Neural crest cell (in vitro differentiated cells): ENCODE results near the gene FZR1. TPM values are rescaled to one million over a fixed set of nuclear protein-coding genes. Genes with fewer than 3 reads are reported as not detected.
A peak's percentile ranks its signal among the peaks of the same experiment; 100 is the strongest.

Experiments
- DNase-seq: peaks from one replicate; pipeline ENCODE4 v3.0.0; 2021; ENCODE audit warnings: low read depth, mixed read lengths, low spot score
- H3K27ac Mint-ChIP-seq: one replicate; pipeline ENCODE4 v1.8.0; 2021; ENCODE audit warnings: mild to moderate bottlenecking, mixed read lengths; ENCODE audit not compliant: unreplicated experiment
- H3K27me3 Mint-ChIP-seq: 2 replicates; pipeline ENCODE4 v1.8.0; 2021; ENCODE audit warnings: low read depth, mild to moderate bottlenecking, mixed read lengths
- H3K36me3 Mint-ChIP-seq: 2 replicates; pipeline ENCODE4 v1.8.0; 2021; ENCODE audit warnings: low read depth, mild to moderate bottlenecking, mixed read lengths
- H3K4me1 Mint-ChIP-seq: 2 replicates; pipeline ENCODE4 v1.8.0; 2021; ENCODE audit warnings: mixed read lengths
- H3K4me3 Mint-ChIP-seq: one replicate; pipeline ENCODE4 v1.8.0; 2021; ENCODE audit warnings: mild to moderate bottlenecking, mixed read lengths
- H3K9me3 Mint-ChIP-seq: 2 replicates; pipeline ENCODE4 v1.8.0; 2021; ENCODE audit warnings: mixed read lengths
- total RNA-seq: library from RNA; stranded (reverse); gene quantifications from 2 replicates; pipeline ENCODE4 v1.2.1, GENCODE V29; 2021
- TF ChIP-seq, protein P1 (sequence below): fragments of 200-600 bp; sonication (generic); conservative IDR thresholded peaks from 2 replicates; pipeline ENCODE4 v1.5.0; 2021; ENCODE audit warnings: antibody characterized with exemption, mild to moderate bottlenecking

Gene FZR1
- total RNA-seq, 1 donor from 2014 or later = 67.8 TPM

DNA sequence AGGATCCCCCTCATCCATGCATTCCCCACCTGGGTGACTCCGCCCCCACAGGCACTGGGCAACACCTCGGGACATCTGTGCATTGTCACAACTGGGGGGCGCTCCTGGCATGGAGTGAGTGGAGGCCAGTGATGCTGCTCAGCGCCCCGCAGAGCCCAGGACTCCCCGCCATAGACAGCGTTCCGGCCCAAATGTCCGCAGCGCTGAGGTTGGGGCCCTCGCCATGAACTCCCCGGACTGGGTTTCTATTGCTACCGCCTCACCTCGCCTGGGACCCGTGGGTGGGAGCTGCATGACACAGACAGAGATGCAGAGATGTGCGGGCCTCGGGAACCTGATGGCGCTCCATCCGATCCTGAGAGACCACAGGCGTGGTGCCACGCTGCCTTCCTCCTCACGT, 4.6 kb downstream of the FZR1 start:
- no peak for DNase-seq
- TF ChIP-seq, protein P1, sequence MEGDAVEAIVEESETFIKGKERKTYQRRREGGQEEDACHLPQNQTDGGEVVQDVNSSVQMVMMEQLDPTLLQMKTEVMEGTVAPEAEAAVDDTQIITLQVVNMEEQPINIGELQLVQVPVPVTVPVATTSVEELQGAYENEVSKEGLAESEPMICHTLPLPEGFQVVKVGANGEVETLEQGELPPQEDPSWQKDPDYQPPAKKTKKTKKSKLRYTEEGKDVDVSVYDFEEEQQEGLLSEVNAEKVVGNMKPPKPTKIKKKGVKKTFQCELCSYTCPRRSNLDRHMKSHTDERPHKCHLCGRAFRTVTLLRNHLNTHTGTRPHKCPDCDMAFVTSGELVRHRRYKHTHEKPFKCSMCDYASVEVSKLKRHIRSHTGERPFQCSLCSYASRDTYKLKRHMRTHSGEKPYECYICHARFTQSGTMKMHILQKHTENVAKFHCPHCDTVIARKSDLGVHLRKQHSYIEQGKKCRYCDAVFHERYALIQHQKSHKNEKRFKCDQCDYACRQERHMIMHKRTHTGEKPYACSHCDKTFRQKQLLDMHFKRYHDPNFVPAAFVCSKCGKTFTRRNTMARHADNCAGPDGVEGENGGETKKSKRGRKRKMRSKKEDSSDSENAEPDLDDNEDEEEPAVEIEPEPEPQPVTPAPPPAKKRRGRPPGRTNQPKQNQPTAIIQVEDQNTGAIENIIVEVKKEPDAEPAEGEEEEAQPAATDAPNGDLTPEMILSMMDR = no peak
- H3K9me3 Mint-ChIP-seq = no peaks in the 10 kb centered on the region
- H3K27ac Mint-ChIP-seq = no peak overlapping the region
- no peak overlapping the region for H3K4me3 Mint-ChIP-seq
- H3K36me3 Mint-ChIP-seq = peaks cover 2% of the 10 kb centered on the region
- H3K27me3 Mint-ChIP-seq = no peaks in the 10 kb centered on the region
- H3K4me1 Mint-ChIP-seq = peaks cover 26% of the 10 kb centered on the region

DNA sequence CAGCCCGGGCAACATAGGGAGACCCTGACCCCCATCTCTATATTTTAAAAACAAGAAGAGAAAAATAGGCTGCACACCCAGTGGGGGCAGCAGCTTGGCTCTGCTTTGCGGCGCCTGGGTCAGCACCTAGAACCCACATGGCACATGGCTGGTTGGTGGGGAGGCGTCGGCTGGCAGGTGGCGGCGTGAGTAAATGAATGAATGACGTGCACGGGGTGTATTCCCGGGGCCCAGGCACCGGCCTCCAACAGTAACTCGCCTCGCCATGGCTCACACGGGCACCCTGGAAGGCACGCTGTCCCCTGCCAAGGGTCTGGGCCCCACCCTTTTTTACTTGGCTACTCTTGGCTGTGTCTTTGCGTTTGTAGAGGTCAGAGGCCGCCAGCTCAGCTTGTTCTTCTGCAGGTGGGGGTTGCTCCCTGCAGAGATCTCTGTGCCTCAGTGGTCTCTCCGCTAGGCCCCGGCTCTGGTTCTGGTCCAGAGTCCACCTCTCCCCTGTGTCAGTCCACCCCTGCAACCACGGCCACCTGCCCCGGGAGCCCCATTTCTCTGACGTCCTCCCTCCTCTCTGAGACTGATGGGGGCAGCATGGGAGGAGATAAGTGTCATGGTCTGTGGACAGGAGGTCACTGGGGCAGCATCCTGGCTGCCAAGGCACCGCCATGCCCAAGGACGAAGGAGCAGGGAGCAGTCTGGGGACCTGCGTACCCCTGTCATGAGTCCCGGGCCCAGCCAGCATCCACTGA, 5.6 kb downstream of the FZR1 start:
- TF ChIP-seq, protein P1 = no peak
- Mint-ChIP-seq H3K4me1 (peaks cover 23% of the 10 kb centered on the region), H3K27me3 (no peaks in the 10 kb centered on the region), H3K27ac (no peak overlapping the region), H3K36me3 (peaks cover 2% of the 10 kb centered on the region), H3K4me3 (no peak overlapping the region), H3K9me3 (no peaks in the 10 kb centered on the region)
- DNase-seq = no peak

DNA sequence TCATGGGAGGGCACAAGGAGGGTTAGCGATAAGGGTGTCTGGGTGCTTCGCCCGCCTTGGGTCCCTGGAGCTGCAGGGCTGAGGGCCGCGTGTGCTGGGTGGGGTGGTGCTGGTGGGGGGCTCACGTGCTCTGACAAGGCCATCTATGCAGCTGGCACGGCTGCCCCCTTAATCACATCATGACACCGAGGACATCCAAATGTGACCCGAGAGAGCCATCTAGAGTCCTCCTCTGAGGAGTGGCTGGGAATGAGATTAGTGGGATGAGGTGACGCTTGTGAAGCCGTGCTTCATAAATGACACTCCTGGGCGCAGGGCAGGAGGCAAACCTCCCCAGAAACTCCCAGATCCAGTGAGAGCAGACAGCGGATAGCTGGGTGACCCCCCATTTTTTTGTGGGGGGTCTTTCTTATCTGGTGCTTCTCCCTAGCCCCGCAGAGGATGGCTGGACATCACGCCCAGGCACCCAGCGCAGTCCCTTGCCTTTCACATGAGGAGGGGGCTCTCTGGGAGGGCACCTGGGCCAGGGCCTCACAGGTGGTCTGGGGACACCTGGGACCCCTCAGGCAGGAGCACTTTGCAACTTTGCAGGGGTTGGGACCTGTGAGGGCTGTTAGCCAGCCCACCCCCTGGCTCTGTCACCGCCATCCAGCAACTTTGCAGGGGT, 6.6 kb downstream of the FZR1 start:
- Mint-ChIP-seq H3K27me3 (no peaks in the 10 kb centered on the region), H3K36me3 (peaks cover 2% of the 10 kb centered on the region), H3K4me3 (peak overlapping the region; percentile 41), H3K9me3 (no peaks in the 10 kb centered on the region), H3K4me1 (peaks cover 13% of the 10 kb centered on the region), H3K27ac (no peak overlapping the region)
- DNase-seq = no peak
- TF ChIP-seq, protein P1 = no peak

DNA sequence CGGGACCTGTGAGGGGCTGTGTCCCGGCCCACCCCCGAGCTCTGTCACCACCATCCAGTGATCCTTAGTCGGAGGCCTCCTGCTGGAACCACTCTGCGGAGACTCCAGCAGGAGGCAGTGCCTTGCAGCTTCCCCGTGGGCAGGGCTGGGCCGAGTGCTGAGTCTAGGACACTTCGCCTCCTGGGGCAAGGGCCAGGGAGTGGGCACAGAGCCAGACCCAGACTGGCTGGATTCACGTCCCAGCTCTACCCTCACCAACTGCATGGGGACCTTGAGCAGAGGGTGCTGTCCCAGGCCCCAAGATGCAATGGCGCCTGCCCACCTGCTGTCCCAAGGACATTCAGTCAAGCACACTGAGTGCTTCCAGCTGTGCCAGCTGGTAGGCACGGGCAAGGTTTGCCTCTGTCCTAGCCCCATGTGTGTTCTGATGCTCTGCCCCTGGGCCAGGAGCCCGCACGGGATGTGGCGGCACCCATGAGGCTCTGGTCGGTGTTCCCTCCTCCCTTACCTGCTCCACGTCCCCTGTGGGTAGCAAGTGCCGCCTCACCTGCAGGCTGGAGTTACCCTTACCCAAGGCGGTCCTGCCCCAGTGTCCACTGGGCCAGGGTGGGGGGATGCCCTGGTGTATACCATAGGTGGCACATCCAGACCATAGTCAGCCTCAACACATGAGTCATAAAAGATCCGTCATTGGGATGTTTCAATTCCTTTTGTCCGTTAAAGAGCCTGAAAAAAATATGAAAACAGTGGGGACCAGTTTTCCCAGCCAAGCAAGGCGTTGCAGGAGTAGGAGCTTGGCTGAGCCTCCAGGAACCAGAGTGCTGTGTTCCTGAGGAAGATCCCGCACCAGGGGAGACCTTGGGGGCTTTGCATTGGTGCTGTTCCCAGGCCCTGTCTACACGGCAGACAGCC, 7.4 kb downstream of the FZR1 start:
- TF ChIP-seq, protein P1 = no peak
- H3K4me3 Mint-ChIP-seq = peak overlapping the region; percentile 27
- H3K27me3 Mint-ChIP-seq = no peaks in the 10 kb centered on the region
- no peak for DNase-seq
- no peaks in the 10 kb centered on the region for H3K9me3 Mint-ChIP-seq
- H3K27ac Mint-ChIP-seq = no peak overlapping the region
- peaks cover 2% of the 10 kb centered on the region for H3K36me3 Mint-ChIP-seq
- peaks cover 9% of the 10 kb centered on the region for H3K4me1 Mint-ChIP-seq

DNA sequence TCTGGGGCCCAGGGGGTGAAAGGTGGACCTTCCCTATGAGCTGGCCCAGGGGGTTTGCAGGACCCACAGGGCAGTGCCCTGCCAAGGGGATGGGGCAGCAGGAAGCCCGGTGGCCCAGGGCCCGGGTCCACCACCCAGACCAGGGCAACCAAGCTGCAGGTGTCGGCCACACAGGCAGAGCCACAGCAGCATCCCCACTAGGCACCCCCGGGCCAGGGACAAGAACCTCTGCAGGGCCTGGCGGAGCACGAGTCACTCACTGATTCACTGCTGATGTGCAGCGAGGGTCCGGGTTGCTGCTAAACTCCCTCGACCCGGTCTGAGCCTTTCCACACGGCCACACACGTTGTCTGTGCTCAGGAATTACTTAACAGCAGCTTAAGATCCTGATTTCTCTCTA, 8.8 kb downstream of the FZR1 start:
- Mint-ChIP-seq H3K4me3 (no peak overlapping the region), H3K36me3 (no peaks in the 10 kb centered on the region), H3K27ac (no peak overlapping the region), H3K4me1 (no peaks in the 10 kb centered on the region), H3K27me3 (no peaks in the 10 kb centered on the region), H3K9me3 (no peaks in the 10 kb centered on the region)
- TF ChIP-seq, protein P1 = no peak
- no peak for DNase-seq
